Hindlimb muscle (tissue), 1 donor: ENCODE results near the gene FASLG. TPM values are rescaled to one million over a fixed set of nuclear protein-coding genes. Genes with fewer than 3 reads are reported as not detected.
"Not testable (repeated sequence)": the region's sequence is repeated elsewhere in the genome, so short reads cannot be mapped to it uniquely, and the experiment has no call there.

Source experiments
- DNase-seq: peaks from one replicate; pipeline ENCODE4 v3.0.0-alpha.2; 2013
- polyA plus RNA-seq: library from polyadenylated mRNA; unstranded; fragments of 120-200 nt; gene quantifications from one replicate; pipeline ENCODE4 v1.2.1, GENCODE V29; 2013; ENCODE audit not compliant: insufficient read length

FASLG gene
- polyA plus RNA-seq, 1 donor, result 0.14 TPM

DNA sequence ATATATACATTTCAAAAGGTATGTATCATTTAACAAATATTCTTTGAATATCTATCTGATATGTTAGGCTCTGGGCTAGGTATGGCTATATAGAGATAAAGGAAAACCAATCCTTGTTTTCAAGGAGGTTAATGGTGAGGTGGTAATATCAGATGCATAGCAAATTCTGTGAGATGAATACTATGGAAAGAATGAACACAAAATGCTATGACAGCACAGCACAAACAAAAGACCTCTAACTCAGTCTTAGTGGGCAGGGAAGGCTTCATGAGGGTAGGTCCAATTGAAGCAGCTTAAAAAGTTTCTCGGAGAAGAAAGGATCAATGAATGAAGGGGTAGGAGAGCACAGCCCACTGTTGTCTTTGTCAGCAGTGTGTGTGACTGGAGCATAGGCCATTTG lies 27.2 kb downstream of the FASLG start:
- DNase-seq, result no peak

DNA sequence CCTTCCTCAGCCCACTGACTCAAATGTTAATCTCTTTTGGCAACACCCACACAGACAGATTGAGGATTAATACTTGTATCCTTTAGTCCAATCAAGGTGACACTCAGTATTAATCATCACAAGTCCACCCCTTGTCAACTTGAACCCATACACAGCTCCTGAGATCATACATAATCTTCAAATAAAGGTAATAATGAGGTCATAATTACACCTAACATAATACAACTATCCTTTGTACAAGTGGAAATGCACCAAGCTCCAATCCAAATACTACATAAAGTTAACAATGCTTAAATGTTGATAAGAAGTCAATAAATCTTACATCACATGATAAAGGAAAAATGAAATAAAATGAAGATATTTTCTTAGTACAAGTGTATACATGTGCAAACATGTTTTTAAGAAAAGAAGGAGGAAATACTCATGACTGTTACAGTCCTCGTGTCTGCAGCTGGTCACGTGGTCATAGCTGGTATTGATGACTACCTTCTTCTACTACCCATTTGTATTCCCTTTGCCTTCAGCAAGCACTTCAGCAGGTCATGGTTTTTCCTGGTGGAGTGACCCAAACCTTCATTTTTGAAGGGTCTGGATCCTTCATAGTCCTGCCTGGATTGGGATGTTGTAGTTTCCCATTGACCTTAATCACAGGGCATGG lies 29.7 kb downstream of the FASLG start:
- not testable (repeated sequence) for DNase-seq

DNA sequence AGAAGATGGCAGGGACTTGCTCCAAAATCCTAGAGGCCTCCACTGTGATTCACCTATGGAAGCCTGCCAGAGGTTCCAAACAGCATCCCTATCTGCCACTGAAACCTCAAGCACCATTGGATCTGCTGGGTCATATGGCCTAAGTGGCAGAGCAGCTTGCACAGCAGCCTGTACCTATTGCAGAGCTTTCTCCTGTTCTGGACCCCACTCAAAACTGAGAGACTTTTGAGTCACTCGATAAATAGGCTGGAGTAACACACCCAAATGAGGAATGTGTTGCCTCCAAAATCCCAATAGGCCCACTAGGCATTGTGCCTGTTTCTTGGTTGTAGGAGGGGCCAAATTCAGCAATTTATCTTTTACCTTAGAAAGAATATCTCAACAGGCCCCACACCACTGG lies 32.0 kb downstream of the FASLG start:
- DNase-seq, result not testable (repeated sequence)

DNA sequence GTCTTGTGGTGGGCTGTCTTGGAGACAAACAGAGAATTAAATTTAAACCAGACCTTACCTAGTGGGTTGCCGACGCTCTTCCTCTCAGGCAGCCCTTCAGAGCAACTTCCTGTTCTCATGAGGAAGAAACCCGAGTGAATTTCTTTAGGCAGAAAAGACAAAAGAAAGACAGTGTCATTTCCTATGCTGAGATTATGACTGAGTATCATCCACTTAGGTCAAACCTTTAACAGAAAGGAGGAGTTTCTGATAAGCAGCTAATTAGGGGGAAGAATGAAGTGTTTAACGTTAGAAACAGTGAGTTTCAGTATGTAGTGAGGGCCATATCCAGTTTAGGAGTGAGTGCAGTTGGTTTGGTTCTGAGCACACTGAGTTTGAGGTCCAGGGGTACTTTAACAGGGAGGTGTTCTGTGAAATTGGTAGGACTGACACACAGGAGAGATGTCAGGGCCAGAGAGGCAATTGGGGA lies 38.7 kb downstream of the FASLG start:
- DNase-seq, result no peak

DNA sequence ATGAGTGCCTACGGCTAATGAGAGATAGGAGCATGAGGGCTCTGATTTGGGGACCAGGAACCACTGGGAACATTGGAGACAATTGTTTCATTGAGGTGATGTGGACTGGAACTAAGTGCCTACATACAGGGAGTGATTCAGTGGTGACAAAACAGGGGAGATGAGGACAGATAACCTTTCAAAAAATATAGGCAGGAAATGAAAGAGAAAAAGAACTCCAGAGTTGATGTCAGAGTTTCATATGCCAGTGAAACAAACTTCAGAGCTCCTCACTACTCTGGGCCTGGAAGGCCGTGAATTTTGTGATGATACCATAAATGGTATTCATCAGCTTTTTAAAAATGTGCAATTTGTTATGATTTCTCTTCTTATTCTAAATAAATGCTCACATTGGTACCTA lies 39.3 kb downstream of the FASLG start:
- DNase-seq, result no peak

DNA sequence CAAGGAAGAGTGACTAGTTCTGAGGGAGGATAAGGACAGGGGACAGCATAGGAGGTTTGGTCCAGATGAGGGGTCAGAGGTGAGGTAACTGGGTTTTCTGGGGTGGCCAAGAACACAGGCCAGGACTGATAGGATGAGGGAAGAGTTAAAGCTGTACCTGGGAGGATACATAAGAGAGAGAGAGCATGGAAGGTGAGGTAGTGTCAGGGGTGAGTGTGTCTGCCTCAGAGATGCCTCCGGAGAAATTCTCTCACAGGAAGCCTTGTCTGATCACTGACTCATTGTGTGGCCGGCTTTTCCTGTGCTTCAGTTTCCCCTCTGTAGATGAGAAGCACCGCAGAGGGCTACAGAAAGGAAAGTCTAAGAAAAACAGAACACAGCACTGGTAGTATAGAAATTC lies 40.2 kb downstream of the FASLG start:
- DNase-seq, result no peak

DNA sequence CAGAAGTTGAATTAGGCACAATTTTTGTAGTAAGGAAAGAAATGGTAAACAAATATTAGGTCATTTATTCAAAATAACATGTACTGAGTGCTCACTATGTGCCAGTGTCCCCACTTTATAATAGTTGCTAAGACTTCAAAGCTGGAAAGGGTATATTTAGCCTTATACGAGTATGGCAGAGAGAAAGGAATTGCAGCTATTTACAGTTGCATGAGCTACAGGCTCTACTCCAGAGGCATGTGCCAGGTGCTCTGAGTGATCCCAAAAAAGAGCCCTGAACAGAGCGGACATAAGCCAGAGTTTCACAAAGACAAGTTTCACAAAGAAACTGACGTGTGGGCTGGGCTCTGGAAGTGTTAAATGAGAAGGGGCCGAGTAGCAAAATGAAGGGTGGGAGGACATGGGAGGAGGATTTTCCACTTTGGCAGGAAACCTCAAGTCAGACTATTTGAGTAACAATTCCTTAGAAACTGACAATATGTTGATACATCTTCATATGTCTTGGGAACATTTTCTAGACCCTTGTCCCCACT lies 40.9 kb downstream of the FASLG start:
- no peak for DNase-seq

DNA sequence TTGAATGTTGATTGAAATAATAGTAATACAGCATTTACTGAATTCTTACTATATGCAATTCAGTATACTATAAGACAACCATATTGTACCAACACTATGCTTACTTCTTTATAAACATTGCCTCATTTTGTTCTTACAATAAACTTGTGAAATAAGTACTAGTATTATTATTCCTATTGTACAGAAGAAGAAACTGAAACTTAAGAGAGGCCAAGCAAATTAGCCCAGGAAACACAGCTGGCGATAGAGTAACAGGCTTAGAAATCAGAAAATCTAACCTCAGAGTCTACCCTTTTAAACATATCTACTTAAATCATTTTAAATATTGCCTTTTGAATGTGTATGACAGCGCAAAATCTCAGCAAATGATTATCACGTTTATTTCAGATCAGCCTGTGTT lies 41.7 kb downstream of the FASLG start:
- no peak for DNase-seq

DNA sequence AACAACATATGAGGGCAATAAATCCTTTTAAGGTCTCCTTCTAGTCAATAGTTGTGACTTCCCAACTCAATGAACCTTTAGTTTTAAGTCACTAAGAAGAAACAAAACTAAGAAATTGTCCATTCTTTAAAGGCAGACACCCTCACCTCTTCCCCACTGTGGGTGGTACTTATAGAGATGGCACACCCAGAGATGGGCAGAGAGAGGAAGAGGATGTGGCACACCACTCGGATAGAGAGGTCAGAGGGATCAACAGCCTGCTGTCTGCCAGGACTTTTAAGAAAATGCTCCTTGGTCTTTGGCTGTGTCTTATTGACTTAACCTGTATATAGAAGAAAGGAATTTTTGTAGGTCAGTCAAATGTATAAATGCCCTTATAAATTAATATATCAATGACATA lies 45.1 kb downstream of the FASLG start:
- DNase-seq, result no peak

DNA sequence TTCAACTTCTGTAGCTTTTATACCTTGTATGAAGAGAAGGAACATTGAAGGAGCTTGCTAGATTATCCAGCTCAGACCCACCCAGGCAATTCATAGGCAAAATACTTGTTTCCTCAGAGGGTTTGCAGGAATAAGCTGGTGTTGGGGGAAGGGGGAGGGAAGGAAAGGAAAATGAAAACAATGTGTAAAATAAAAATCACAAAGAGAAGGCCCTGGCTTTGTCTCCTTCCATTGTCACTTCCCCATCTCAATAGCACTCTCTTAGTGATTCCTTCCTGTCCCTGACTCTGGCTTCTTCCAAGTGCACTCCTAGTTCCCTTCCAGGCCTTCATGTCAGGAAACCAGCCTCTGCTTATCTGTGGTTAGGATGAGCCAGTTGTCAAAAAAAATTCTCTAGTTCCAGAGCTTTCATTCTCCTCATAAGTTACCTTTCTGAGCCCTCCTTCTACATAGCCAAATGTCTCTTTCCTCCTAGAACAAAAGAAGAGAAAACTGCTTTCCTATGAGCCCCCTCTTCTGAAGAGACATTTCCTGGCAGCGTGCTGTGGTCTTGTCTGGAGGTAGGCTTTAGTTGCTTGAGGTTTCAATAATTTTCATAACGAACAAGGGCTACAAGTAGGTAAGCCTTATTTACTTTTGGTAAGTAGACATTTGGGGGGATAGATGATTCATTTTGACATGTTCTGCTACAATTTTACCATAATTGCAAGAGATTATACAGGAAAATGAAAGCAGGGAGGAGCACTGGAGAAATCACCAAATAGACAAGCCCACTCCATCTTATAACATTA lies 45.7 kb downstream of the FASLG start:
- DNase-seq, result no peak

DNA sequence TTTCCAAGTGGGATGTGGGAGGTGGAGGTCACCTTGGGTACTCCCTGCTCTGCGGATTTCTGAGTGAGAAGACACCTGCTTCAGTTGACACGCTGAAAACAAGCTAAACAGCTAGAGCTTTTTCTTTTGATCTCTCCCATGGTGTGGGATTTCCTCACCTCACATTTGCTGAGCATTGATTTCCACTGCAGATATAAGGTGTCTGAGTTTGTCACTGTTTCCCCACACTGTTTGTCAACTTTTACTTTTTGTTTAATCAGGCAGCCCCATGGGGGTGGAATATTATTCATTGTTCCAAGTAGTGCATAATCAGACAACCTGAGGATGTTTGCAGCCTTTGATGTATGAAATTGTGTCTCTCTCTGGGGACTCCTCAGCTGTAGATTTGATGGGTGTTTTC lies 49.5 kb downstream of the FASLG start:
- no peak for DNase-seq

DNA sequence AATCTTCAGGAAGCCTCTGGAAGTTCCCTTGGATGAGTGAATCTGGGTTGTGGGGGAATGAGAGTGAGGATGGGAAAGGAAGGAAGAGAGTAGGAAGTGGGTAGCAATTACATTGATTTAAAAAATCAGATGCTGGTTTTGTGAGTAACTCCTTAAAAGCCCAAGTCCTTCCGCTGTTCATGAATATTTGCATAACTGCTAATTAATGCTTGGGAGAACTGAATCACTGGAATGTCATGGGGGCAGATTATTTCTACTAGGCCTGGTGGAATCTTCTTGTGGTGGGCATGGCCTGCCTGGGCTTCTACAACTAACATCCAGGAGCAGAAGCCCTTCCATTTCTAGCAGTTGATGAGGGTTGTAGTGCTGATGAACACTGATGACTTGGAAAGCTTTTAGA lies 52.7 kb downstream of the FASLG start:
- no peak for DNase-seq

DNA sequence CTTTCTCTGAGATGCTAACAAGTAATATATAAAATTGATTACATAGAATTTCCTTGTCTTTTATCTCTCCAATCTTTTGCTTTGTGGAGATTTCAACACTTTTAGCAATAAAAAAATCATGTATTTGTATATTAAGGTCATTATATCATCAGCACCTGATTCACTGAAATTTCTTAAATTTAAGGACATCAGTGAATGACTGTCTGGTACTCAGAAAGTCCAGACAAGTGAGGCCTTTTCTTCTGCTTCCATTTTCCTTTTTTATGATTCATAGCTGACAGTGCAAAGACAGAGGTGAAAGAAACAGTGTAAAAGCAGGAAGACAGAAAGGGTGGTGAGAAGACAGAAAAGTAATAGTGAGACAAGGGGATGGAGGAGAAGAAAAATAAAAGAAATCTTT lies 54.6 kb downstream of the FASLG start:
- no peak for DNase-seq

Other genes starting within 250 kb of the FASLG start
- gene C1orf105, start 238.4 kb upstream of the FASLG start, polyA plus RNA-seq, result 111 TPM
- 23.2 TPM for gene PIGC, start 215.0 kb upstream of the FASLG start, polyA plus RNA-seq
- gene SUCO, start 126.0 kb upstream of the FASLG start, polyA plus RNA-seq, result 36.4 TPM